GM18526 (cell line): ENCODE data around the gene HSPD1.

Experiments
- POLR2A ChIP-seq: IDR thresholded peaks from 3 replicates; pipeline ENCODE4 v1.6.1; 2011; ENCODE audit not compliant: insufficient read length; ENCODE audit errors: extremely low read depth

Gene HSPD1

DNA sequence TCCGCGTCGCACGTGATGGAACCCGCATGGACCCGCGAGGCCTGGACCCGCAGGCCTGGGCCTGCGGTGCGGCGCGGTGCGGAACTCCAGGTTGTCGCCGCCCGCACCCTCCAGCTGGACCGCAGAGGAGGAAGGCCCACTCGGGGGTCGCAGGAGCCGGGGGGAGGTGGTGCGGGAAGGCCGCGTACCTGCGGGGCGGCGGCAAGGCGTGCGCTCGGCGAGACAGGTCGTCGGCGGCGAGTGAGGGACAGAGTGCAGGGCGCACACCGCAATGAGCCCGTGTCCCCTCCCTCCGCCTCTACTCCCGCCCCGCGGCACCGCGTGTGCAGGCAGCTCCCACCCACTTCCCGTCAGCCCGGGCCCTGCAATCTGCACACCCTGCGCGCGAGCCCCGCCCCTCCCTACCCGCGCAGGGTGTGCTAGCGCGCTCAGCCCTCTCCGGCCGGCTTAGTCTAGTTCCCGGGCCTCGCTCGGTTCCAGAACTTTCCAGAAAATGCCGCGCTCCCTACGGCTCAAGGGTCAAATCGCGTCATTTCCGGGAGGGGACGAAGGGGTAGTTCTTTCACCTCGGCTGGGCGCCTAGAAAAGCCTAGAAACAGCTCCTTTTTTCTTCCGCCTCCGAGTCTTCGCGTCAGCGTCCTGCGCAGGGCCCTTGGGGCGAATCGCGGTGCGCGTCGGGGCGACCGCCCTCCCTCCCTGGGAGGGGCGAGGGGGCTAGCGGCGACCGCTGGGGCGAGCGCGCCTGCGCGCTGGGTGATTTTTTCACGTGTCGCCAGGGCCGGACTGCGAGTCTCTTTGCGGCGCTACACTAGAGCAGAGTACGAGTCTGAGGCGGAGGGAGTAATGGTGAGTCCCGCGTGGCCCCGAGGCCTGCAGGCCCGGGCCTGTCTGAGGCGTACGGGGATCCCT lies at the start of gene HSPD1, which contains the start of gene HSPE1:
TSS of gene HSPD1 (minus strand) at position 247 of the 909 bp plus-strand sequence. CDS start 992 bp downstream, outside the sequence.
TSS of gene HSPE1 (plus strand) at position 786 of the 909 bp plus-strand sequence. CDS start at position 844, 58 bp downstream.
- TF ChIP-seq POLR2A, result peak; percentile 98

DNA sequence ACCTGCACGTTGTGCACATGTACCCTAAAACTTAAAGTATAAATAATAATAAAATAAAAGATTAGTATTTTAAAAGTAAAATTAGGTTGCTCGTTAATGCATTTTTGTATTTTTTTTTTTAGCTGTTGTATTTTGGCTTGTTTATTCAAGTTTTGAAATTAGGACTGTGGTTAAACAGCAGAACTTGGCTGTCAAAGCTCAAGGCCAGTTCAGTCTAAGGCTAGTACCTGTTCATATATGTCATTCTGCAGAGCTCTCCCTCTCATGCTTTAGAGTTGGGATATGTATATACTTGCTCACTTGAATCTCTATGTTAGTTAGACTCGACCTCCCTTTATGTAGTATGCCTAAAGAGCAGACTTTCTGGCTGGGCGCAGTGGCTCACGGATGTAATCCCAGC lies 48.9 kb upstream of the HSPD1 start:
- TF ChIP-seq POLR2A, result no peak

DNA sequence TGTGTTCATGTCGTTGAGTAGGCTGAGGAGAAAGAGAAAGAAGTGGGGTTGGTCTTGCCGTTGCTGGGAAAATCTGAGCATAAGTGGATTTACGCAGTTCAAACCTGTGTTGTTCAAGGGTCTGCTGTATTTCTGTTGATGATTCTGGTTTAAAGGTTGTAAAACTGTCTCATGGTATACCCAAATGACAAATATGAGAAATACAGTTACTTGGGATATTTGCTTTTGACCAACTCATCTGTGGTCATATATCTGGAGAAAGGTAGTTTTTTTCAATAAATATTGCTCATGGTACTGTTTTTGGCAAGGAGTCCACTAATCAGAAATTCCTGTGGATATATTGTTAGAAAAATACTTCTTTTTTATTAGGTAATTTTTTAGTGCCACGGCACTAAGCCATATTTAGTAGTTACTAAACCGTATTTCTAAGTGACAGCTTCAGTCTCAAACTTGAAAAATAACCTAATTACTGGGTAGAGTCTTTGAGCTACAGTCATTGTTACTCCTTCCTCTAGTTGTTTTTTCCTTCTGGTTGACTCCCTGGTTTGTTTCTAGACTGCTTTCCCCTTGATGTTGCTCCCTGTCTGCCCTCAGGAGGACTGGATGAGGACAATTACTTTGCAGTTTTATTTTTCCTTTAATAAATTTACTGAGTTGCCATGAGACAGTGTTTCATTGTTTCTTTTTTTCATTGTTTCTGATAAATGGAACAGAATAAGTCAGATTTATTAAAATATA lies 47.7 kb upstream of the HSPD1 start:
- TF ChIP-seq POLR2A, result no peak

DNA sequence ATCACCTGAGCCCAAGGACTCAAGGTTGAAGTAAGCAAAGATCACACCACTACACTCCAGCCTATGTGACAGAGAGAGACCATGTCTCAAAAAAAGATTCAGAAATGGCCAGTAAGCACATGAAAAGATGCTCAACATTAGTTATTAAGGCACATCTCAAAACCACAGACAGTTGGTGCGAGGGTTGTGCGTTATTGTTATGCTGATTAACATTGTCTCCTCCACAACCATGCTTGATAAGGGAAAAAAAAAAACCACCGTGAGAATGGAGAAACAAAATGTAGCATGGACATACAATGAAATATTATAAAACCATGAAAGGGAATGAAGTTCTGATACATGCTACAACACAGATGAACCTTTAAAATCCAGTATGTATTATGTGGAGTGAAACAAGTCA lies 43.6 kb upstream of the HSPD1 start:
- no peak for TF ChIP-seq POLR2A

DNA sequence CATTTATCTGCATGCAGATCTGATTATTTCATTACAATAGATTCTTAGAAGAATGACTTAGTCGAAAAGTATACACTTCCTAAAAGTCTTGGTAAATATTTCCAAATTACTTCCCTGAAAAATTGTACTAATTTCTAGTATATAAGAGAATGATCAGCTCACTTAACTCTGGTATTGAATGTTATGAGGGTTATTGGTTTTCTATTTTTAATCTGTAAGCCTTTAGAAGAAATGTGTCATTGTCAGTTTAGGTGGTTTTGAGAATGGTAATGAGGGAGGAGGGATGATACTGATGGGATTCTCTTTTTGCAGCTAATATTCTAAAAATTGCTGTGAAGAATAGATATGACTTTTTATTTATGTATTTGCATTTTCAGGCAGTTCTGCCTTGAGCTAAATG lies 40.1 kb upstream of the HSPD1 start:
- TF ChIP-seq POLR2A, result no peak

DNA sequence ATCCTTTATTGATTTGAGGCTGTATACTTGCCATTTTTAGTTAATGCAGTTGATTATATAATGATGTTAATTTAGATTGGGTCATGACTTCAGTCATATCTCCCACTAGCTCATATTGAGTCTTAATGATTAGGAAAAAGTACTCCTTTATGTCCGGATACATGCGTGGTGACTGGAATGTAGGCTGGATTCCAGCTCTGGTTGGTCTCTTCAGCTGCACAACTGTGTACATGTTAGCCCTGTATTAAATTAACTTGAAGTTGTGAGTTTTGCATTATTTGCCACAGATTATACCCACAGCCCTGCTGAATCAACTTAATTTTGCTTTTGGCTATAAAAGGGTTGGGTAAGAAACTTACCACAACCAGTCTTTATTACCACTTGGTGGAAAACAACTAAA lies 38.8 kb upstream of the HSPD1 start:
- TF ChIP-seq POLR2A, result no peak

DNA sequence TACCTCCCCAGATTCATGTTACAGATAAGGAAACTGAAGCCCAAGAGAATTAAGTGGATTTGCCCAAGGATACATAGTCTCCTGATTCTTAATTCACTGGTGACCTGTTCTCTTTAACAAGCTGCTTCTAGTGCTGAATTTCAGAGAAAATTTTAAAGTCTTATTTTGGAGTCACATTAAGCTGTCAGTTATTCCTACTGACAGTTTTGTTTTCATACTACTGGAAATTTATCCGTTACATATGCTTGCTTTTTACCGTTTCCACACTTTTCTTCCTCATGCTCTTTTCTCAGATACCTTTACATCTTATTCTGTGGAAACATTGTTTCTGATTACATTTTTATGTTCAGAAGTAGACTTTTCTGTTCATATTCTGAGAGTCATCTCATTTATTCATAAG lies 17.5 kb upstream of the HSPD1 start:
- TF ChIP-seq POLR2A, result no peak

DNA sequence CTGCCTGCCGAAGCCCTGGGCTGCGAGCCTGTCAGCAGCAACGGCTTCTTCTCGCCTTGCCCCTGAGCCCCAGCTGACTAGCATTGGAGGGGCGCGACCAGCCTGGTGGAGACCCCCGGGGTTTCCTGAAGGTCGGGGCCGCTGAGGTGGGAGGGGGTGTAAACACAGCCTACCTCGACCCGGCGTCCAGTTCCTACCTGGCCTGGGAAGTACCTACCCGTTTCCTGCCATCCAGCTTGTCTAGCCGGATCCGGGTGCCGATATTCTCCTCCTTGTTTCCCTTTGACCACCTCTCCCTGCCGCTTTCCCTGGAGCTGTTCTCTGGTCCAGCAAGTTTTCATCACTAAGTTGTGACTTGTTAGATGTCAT lies 16.7 kb upstream of the HSPD1 start:
- no peak for TF ChIP-seq POLR2A

DNA sequence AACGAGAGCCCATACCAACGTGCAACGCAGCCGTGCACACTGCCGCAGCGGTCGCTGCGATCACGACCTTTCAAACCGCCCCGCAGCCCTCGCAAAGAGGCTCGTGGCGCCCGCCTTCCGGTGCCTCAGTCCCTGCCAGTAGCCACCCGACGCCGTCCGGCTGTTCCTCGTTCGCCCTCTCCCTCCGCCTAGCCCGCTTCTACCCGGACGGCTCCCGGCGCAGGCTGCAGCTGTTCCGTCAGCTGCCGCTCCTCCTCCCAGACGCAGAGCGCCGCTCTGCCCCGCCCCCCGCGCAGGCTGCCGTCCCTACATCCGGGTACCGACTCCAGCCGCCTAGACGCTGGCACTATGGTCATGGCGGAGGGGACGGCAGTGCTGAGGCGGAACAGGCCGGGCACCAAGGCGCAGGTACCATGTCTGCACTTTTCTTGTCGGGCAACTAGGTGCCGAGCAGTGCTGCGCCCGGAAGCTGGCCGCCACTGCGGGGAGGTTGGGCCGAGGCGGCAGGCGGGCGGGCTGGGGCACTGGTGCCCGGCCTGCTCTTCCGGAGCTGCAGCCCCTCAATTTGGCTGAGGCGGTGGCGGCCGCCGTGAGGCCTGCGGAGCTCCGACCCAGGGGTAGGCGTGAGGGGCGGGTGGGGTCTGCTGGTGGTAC lies 16.2 kb upstream of the HSPD1 start, which contains the start of gene MOB4:
TSS of gene MOB4 (plus strand) at position 328 of the 654 bp plus-strand sequence. CDS start at position 349, 21 bp downstream.
- TF ChIP-seq POLR2A, result peak; percentile 96

DNA sequence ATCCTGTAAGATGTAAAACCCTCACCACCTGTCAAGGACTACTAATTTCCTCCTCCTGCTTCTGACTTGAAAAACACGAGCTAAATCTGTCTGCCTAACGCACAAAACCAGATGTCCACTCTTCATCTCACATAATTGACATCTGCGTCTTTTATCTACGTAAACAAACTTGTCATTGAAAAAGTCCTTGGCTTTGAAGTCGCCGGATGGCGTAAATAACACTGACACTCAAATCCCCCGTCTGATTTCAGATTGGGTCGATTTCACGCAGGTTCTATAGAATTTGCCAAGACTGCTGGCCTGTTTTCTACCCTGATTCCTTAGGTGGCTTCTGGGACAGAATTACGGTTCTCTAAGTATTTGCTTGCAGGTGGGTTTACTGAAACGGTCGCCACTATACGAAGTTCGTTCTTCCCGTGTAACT lies 15.7 kb upstream of the HSPD1 start:
- no peak for TF ChIP-seq POLR2A

DNA sequence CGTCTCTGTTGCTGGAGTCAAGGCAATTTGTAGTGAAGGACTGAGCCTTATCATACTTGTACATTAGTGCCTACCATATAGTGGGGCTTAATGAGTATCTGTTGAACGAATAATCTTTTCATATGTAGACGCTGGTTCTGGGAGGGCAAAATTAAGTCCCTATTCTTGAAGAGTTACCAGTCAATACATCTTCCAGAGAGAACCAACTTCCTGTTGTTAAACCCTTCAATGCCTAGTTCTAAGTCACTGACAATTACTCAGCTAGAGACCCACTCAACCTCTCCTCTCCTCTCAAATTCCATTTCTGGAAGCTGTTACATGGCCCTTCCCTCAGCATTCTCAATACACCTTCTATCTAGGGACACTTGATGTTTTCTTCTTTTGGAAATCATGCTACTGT lies 15.1 kb upstream of the HSPD1 start:
- TF ChIP-seq POLR2A, result no peak

DNA sequence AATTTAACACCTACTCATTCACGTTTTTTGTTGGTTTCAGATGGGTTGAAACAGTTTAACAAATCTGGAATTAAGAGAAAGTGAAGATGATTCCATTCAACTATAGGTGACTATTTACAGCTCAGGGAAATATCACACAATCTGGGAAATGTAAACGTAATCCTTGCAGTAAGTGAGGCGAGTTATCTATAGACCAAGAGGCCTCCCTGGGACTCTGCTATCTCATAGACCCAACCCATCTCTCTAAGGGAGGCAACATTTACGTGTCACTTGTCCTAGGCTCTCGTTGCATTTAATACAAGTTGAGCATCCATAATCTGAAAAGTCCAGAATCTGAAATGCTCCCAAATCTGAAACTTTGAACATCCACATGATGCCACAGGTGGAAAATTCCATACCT lies 14.3 kb upstream of the HSPD1 start:
- TF ChIP-seq POLR2A, result no peak

DNA sequence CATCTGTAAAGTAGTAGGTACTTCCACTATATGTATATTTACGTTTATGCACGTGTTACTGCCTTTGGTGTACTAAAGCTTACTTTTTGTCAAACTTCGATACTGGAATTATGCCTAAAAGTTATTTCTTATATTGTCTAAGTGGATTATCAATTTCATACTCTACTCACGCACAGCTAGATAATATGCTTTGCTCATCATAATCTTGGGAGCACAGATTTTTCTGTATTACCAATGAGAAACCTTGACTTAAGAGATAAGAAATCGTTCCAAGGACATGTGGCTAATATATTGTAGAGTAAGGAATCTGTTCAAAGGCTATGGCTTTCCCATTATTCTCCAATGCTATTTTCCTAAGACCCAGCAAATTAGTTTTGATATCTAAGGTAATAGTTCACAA lies 7.0 kb upstream of the HSPD1 start:
- TF ChIP-seq POLR2A, result no peak

DNA sequence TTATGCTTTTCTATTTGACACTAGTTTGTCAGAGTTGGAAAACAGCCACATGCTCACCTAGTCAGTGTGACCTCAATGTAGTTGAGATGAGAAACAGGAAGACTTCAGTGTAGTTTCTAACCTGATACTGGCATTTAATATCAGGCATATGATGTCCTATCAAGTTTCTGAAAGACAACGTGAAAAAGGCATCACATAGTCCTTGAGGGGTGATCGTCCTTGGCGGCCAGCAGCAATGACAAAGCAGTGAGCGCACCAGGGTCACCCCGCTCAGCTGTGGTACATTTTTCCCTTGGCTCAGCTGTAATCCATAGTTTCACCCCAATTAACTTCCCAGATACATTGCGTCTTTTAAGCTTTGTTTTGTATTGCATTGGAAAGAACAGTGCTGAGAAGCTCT lies 4.9 kb upstream of the HSPD1 start:
- no peak for TF ChIP-seq POLR2A

DNA sequence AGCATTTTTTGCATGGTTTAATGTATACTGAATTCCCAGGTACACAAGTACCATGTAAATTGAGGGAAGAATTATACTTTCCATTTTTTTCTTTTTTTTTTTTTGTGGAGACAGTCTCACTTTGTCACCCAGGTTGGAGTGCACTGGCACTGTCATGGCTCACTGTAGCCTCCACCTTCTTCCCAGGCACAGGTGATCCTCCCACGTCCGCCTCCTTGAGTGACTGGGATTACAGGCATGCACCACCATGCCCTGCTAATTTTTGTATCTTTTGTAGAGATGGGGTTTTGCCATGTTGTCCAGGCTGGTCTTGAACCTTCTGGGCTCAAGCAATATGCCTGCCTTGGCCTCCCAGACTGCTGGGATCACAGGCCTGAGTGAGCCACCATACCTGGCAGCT lies 4.4 kb upstream of the HSPD1 start:
- no peak for TF ChIP-seq POLR2A
